Spleen (tissue), 7 donors: ENCODE results near the gene TRIP6.

ENCODE experiments used
- POLR2A ChIP-seq, 3 donors: fragments of 450-650 bp; IDR thresholded peaks; one replicate each; pipeline ENCODE4 v1.5.1; 2017; ENCODE audit warnings: antibody characterized with exemption in 3 of 3, mild to moderate bottlenecking in 1 of 3
- POLR2AphosphoS5 ChIP-seq, 3 donors: sonication (generic); formaldehyde crosslinking; IDR thresholded peaks; one replicate each; pipeline ENCODE4 v1.5.1; 2017; ENCODE audit warnings: antibody characterized with exemption in 3 of 3
- TF ChIP-seq, protein P1 (sequence below), 11 experiments: fragments of 200-600 bp in 7 of 11; fragments of 450-650 bp in 4 of 11; sonication (generic) in 4 of 11; IDR thresholded peaks in 8 of 11; conservative IDR thresholded peaks in 3 of 11; 1 replicate in 7 of 11; 2 replicates in 4 of 11; pipeline versions ENCODE4 v1.4.0 to v1.8.0; 2016 to 2021; ENCODE audit warnings: antibody characterized with exemption in 11 of 11, inconsistent platforms in 4 of 11, mild to moderate bottlenecking in 1 of 11
- donor health status: DM: no; HTN: no; CAD: no; lungs with moderate emphysema.
- donor health status: DM: no; HTN: no; CAD: no.
- donor health status: DM: no; HTN: no; CAD: no.

DNA sequence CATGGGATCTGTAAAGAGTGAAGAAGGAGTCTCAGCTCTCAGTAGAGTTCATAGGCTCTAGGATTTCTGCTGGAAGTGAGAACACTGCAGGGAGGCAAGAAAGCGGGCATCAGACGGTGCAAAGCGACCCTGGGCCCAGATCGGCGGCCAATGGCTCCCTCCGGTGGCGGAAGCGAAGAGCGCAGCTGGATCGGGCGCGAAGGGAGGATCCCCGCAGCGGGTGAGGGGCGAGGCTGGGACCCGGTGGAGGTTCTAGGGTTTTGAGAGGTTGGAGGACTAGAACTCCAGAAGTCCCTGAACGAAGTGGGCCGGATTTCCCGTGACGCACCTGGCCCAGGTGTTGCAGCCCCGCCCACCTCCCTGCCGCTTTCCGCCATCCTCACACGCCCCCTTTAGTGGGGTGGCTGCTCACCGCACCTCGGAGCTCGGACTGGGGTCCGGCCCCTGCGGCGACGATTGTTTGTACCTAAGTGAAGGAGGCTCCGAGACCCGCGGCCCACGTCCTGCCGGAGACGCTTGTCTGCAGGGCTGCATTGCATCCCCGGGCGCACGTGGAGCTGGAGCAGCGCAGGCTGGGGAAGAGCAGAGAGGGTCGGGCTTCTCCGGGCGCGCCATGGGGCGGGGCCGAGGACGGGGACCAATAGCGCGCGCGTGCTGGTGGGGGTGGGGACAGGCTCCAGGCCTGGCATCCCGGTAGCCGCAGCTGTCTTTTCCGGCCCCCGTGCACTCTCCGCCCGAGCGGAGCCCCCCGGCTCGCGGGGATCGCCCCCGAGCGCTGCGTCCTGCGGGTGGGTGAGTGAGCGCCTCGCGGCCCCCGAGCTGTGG is 14.9 kb upstream of the TRIP6 start, which contains the start of gene SLC12A9:
- TF ChIP-seq, protein P1, sequence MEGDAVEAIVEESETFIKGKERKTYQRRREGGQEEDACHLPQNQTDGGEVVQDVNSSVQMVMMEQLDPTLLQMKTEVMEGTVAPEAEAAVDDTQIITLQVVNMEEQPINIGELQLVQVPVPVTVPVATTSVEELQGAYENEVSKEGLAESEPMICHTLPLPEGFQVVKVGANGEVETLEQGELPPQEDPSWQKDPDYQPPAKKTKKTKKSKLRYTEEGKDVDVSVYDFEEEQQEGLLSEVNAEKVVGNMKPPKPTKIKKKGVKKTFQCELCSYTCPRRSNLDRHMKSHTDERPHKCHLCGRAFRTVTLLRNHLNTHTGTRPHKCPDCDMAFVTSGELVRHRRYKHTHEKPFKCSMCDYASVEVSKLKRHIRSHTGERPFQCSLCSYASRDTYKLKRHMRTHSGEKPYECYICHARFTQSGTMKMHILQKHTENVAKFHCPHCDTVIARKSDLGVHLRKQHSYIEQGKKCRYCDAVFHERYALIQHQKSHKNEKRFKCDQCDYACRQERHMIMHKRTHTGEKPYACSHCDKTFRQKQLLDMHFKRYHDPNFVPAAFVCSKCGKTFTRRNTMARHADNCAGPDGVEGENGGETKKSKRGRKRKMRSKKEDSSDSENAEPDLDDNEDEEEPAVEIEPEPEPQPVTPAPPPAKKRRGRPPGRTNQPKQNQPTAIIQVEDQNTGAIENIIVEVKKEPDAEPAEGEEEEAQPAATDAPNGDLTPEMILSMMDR (IDR thresholded peaks at IDR 0.05 in 8 of 11, conservative IDR thresholded peaks at IDR 0.05 in 3 of 11) = peak; percentile 85 to 97 (median 94)
- TF ChIP-seq POLR2A (IDR thresholded peaks at IDR 0.05) = peak in 1 of 3 donors; percentile 25
- peak; percentile 43 to 84 (median 73) for TF ChIP-seq POLR2AphosphoS5 (IDR thresholded peaks at IDR 0.05)
